CD14-positive monocyte (primary cell): ENCODE results near the gene PLA2G4D. TPM values are rescaled to one million over a fixed set of nuclear protein-coding genes. Genes with fewer than 3 reads are reported as not detected.

ENCODE experiments used
- DNase-seq, 3 donors: peaks; one replicate each; pipeline ENCODE4 v3.0.0-alpha.2; 2011 to 2022
- H2AFZ ChIP-seq: 2 replicates; pipeline ENCODE4 v1.6.0; 2012; ENCODE audit warnings: mild to moderate bottlenecking, low read depth, low read length, inconsistent platforms; ENCODE audit not compliant: insufficient read depth, poor library complexity, severe bottlenecking
- H3K27ac ChIP-seq, 2 donors: 1 replicate in 1 of 2; 2 replicates in 1 of 2; pipeline ENCODE4 v1.5.1; 2012 to 2013; ENCODE audit warnings: low read length in 2 of 2, control low read depth in 1 of 2, inconsistent platforms in 1 of 2, low read depth in 1 of 2, mild to moderate bottlenecking in 1 of 2
- H3K27me3 ChIP-seq, 2 donors: one replicate each; pipeline versions ENCODE4 v1.6.0 to v1.6.1; 2011 to 2013; ENCODE audit warnings: low read length in 2 of 2; ENCODE audit not compliant: control insufficient read depth in 2 of 2, insufficient read depth in 2 of 2
- H3K36me3 ChIP-seq, 2 donors: replicated peaks in 1 of 2; 1 replicate in 1 of 2; 2 replicates in 1 of 2; pipeline versions ENCODE4 v1.5.1 to v1.6.1; 2012 to 2013; ENCODE audit warnings: low read length in 2 of 2, control low read depth in 1 of 2, inconsistent platforms in 1 of 2, mild to moderate bottlenecking in 1 of 2; ENCODE audit not compliant: insufficient read depth in 2 of 2, control insufficient read depth in 1 of 2
- H3K4me1 ChIP-seq, 2 donors: 1 replicate in 1 of 2; 2 replicates in 1 of 2; pipeline versions ENCODE4 v1.5.1 to v1.6.1; 2012 to 2013; ENCODE audit warnings: low read length in 2 of 2, control low read depth in 1 of 2, inconsistent platforms in 1 of 2, mild to moderate bottlenecking in 1 of 2, moderate library complexity in 1 of 2; ENCODE audit not compliant: insufficient read depth in 2 of 2, control insufficient read depth in 1 of 2
- H3K4me2 ChIP-seq: replicated peaks from 2 replicates; pipeline ENCODE3; 2012; ENCODE audit warnings: low read length, moderate library complexity, mild to moderate bottlenecking; ENCODE audit not compliant: poor library complexity, severe bottlenecking; ENCODE audit errors: extremely low read depth
- H3K4me3 ChIP-seq, 3 experiments: fragments of 200-600 bp in 1 of 3; sonication (generic) in 1 of 3; replicated peaks in 1 of 3; 1 replicate in 2 of 3; 2 replicates in 1 of 3; pipeline ENCODE4 v1.5.1; 2011 to 2013; ENCODE audit warnings: low read length in 3 of 3, mild to moderate bottlenecking in 3 of 3, control low read depth in 2 of 3, low read depth in 2 of 3, inconsistent platforms in 1 of 3, moderate library complexity in 1 of 3
- H3K79me2 ChIP-seq: 2 replicates; pipeline ENCODE4 v1.6.0; 2012; ENCODE audit warnings: mild to moderate bottlenecking, control low read depth, inconsistent platforms, low read length, moderate library complexity; ENCODE audit not compliant: insufficient read depth
- H3K9ac ChIP-seq: 2 replicates; pipeline ENCODE4 v1.6.0; 2017; ENCODE audit warnings: low read length, mild to moderate bottlenecking; ENCODE audit not compliant: insufficient read depth, poor library complexity, severe bottlenecking
- H3K9me3 ChIP-seq, 2 donors: replicated peaks in 1 of 2; 1 replicate in 1 of 2; 2 replicates in 1 of 2; pipeline versions ENCODE4 v1.5.1 to v1.6.1; 2012 to 2013; ENCODE audit warnings: low read length in 2 of 2, control low read depth in 1 of 2; ENCODE audit not compliant: control insufficient read depth in 1 of 2, insufficient read depth in 1 of 2
- H4K20me1 ChIP-seq: 2 replicates; pipeline ENCODE4 v1.6.0; 2012; ENCODE audit warnings: mild to moderate bottlenecking, low read length, control low read depth, moderate library complexity; ENCODE audit not compliant: insufficient read depth
- H3K27ac Mint-ChIP-seq, 7 donors: one replicate each; pipeline ENCODE4 v1.8.0; 2020; ENCODE audit warnings: mild to moderate bottlenecking in 7 of 7, mixed read lengths in 7 of 7, moderate library complexity in 6 of 7, inconsistent platforms in 2 of 7
- H3K27me3 Mint-ChIP-seq, 3 donors: one replicate each; pipeline ENCODE4 v1.8.0; 2021 to 2022; ENCODE audit warnings: low read depth in 3 of 3, mild to moderate bottlenecking in 3 of 3, mixed read lengths in 3 of 3, moderate library complexity in 3 of 3, inconsistent platforms in 1 of 3
- H3K36me3 Mint-ChIP-seq, 2 donors: one replicate each; pipeline ENCODE4 v1.8.0; 2020; ENCODE audit warnings: mixed read lengths in 2 of 2, inconsistent platforms in 1 of 2, mild to moderate bottlenecking in 1 of 2
- H3K4me1 Mint-ChIP-seq: one replicate; pipeline ENCODE4 v1.8.0; 2020; ENCODE audit warnings: mild to moderate bottlenecking, mixed read lengths
- H3K4me3 Mint-ChIP-seq, 2 donors: one replicate each; pipeline ENCODE4 v1.8.0; 2020; ENCODE audit warnings: mild to moderate bottlenecking in 2 of 2, mixed read lengths in 2 of 2, moderate library complexity in 1 of 2
- H3K9me3 Mint-ChIP-seq, 7 donors: one replicate each; pipeline ENCODE4 v1.8.0; 2020 to 2022; ENCODE audit warnings: mixed read lengths in 7 of 7, mild to moderate bottlenecking in 6 of 7, moderate library complexity in 6 of 7, inconsistent platforms in 2 of 7
- CTCF ChIP-seq: fragments of 200-600 bp; IDR thresholded peaks from one replicate; pipeline ENCODE4 v1.8.0; 2022; ENCODE audit warnings: antibody characterized with exemption, mild to moderate bottlenecking
- whole genome bisulfite sequencing: methylation state at CpG from one replicate; pipeline ENCODE4 v1.1.5; 2013; ENCODE audit warnings: missing lambda C conversion rate; ENCODE audit not compliant: insufficient coverage; 5-methylcytosine and 5-hydroxymethylcytosine counted together
- intact Hi-C, 2 donors: fragments of 100-400 bp; cut with micrococcal nuclease; formaldehyde crosslinking; loops; one replicate each; pipeline versions ENCODE4 v1.15.0 to v1.15.1; 2023
- polyA plus RNA-seq, 3 donors: library from polyadenylated mRNA; depleted of rRNA in 1 of 3; unstranded in 2 of 3; stranded (reverse) in 1 of 3; fragments of 300-500 nt in 2 of 3; fragments of >200 nt in 1 of 3; fragmentation: Illumina TruSeq in 2 of 3; gene quantifications; 1 replicate in 2 of 3; 2 replicates in 1 of 3; pipeline ENCODE4 v1.2.3, GENCODE V29; 2012 to 2021

PLA2G4D gene
- polyA plus RNA-seq, 3 donors, result not detected

GRCh38 chr15:42060797-42061196 is 33.6 kb downstream of the PLA2G4D start:
- Mint-ChIP-seq H3K27me3 (peaks cover 6 to 28% (median 8%) of the 10 kb centered on the region in 3 donors), H3K4me1 (peaks cover 26% of the 10 kb centered on the region), H3K4me3 (no peak overlapping the region), H3K9me3 (no peaks in the 10 kb centered on the region), H3K36me3 (peaks cover 0 to 2% of the 10 kb centered on the region in 2 donors), H3K27ac (peak overlapping the region in 2 of 7 donors; percentile 38 to 55)
- DNase-seq, result no peak
- Histone ChIP-seq H3K27ac (no peak overlapping the region), H3K9ac (no peak overlapping the region), H4K20me1 (no peaks in the 10 kb centered on the region), H3K4me1 (peaks cover 15 to 18% of the 10 kb centered on the region in 2 donors), H3K9me3 (no peaks in the 10 kb centered on the region), H3K36me3 (no peaks in the 10 kb centered on the region), H2AFZ (no peak overlapping the region), H3K79me2 (no peaks in the 10 kb centered on the region), H3K4me2 (no peak overlapping the region), H3K27me3 (no peaks in the 10 kb centered on the region), H3K4me3 (no peak overlapping the region)
- no peak for TF ChIP-seq CTCF
- WGBS, result 94% methylated on average over 2 of the region's 5 CpGs
- intact Hi-C loops, result no loop called here

- Histone ChIP-seq H3K4me2 (no peak overlapping the region), H3K4me1 (peaks cover 15 to 18% of the 10 kb centered on the region in 2 donors), H3K4me3 (no peak overlapping the region), H3K36me3 (no peaks in the 10 kb centered on the region), H3K79me2 (no peaks in the 10 kb centered on the region), H3K9me3 (no peaks in the 10 kb centered on the region), H3K27me3 (no peaks in the 10 kb centered on the region), H3K27ac (no peak overlapping the region), H2AFZ (peak overlapping the region; percentile 41), H3K9ac (no peak overlapping the region), H4K20me1 (no peaks in the 10 kb centered on the region)
- no peak for DNase-seq
- no peaks in the 10 kb centered on the region for H3K9me3 Mint-ChIP-seq
- TF ChIP-seq CTCF, result no peak
- H3K27me3 Mint-ChIP-seq, result peaks cover 6 to 25% (median 8%) of the 10 kb centered on the region in 3 donors
- H3K4me3 Mint-ChIP-seq, result peak overlapping the region in 1 of 2 donors; percentile 40
- peaks cover 26% of the 10 kb centered on the region for H3K4me1 Mint-ChIP-seq
- peaks cover 0 to 2% of the 10 kb centered on the region in 2 donors for H3K36me3 Mint-ChIP-seq
- H3K27ac Mint-ChIP-seq, result peak overlapping the region in 3 of 7 donors; percentile 38 to 63 (median 62)
- 88% methylated on average over 4 of the region's 4 CpGs for WGBS
- intact Hi-C loops, result no loop called here
Observed at GRCh38 chr15:42060477-42060763, 33.9 kb downstream of the PLA2G4D start.
